NB4 (cell line): ENCODE measurements around the gene RCOR2.

Experiments
- CTCF ChIP-seq: IDR thresholded peaks from one replicate; pipeline ENCODE4 v1.5.1; 2012; ENCODE audit warnings: low read depth, low read length
- POLR2A ChIP-seq: IDR thresholded peaks from 2 replicates; pipeline ENCODE4 v1.6.1; 2011; ENCODE audit warnings: mild to moderate bottlenecking; ENCODE audit not compliant: insufficient read length; ENCODE audit errors: extremely low read depth

GRCh38 chr11:63920939-63921417 is 4.0 kb upstream of the RCOR2 start:
- no peak for TF ChIP-seq CTCF
- TF ChIP-seq POLR2A, result no peak
